Smooth muscle cell of trachea (primary cell): ENCODE measurements around the gene TLL2. TPM values are rescaled to one million over a fixed set of nuclear protein-coding genes. Genes with fewer than 3 reads are reported as not detected.

Experiments
- total RNA-seq: library from RNA; depleted of rRNA; stranded (reverse); fragments of >200 nt; gene quantifications from 2 replicates; pipeline ENCODE4 v1.2.1, GENCODE V29; 2014

The TLL2 gene
- under 0.01 and 0.17 TPM in 2 replicates for total RNA-seq

DNA sequence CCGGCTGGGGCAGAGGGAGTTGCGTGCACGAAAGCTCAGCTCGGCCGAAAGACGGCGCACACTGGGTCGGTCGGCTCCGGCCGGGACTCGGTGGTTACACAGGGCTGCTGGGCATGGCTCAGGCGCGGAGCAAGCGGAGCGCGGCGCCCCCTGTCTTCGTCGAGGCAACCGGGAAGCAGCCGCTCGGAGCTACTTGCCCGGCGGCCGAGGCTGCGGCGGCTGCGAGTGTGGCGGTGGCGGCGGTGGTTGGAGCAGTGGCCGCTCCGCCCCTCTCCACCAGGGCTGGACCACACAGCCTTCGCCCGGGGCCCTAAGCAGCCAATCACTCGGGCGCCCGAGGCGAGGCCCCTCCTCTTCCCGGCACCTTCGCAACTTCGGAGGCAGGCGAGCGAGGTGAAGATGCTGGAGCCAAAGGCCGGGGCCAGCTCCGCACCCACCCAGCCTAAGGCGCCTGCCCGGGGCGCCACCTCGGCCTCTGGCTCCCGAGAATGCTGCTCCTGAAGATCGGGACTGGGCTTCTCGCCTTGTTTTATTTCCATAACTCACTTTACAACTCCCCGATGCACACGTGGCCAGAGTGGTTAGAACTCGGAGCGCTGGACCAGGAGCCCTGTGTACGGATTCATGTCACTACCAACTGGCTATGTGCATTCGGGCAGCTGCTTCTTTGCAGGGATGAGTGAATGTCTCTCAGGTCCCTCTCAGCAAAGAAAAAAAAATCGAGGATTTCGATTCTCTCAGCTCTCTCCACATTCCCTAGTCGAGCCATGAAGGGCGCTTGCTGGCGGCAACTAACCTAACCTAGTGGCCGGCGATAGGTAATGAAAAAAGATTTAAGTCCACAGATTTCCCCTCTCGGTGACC lies at the start of gene TLL2:
Gene TLL2 (minus strand): TSS at position 229 of the 864 bp plus-strand sequence. CDS start 241 bp downstream, outside the sequence.

GRCh38 chr10:96358851-96359540 lies 154.7 kb downstream of the TLL2 start, which contains the start of gene OPALIN:
Gene OPALIN (minus strand): TSS chr10:96359002. CDS start chr10:96358896, 106 bp downstream.

Other genes with a start within 250 kb of the TLL2 start
- gene BLNK, start 242.4 kb downstream of the TLL2 start, total RNA-seq = 0.17 TPM in 1 of 2 replicates, not detected in the other
- gene DNTT, start 209.5 kb downstream of the TLL2 start, total RNA-seq = not detected in 2 replicates
- gene OPALIN, start 154.9 kb downstream of the TLL2 start, total RNA-seq = not detected in 2 replicates
- gene TM9SF3, start 73.1 kb upstream of the TLL2 start, total RNA-seq = 100 and 111 TPM in 2 replicates
- 0.50 TPM in 1 of 2 replicates, not detected in the other for gene PIK3AP1, start 206.6 kb upstream of the TLL2 start, total RNA-seq